Keratinocyte (primary cell): ENCODE measurements around the gene TBC1D9B. TPM values are rescaled to one million over a fixed set of nuclear protein-coding genes. Genes with fewer than 3 reads are reported as not detected.
A peak's percentile ranks its signal among the peaks of the same experiment; 100 is the strongest.

Experiments
- DNase-seq: peaks from one replicate; pipeline ENCODE4 v3.0.0-alpha.2; 2011; ENCODE audit warnings: low read depth, missing footprints, low spot score
- FAIRE-seq: peaks from 2 replicates; lab custom pipeline; 2011; peaks lifted over from hg19 to GRCh38; lab: Jason Lieb, UNC
- H2AFZ ChIP-seq: 2 replicates; pipeline ENCODE4 v1.6.0; 2012; ENCODE audit warnings: low read length, control low read depth, inconsistent platforms; ENCODE audit not compliant: control insufficient read depth
- H3K27ac ChIP-seq: 2 replicates; pipeline ENCODE4 v1.5.1; 2011; ENCODE audit warnings: low read length; ENCODE audit not compliant: control insufficient read depth, insufficient read depth
- H3K27me3 ChIP-seq: 3 replicates; pipeline ENCODE4 v1.6.0; 2011; ENCODE audit warnings: low read length; ENCODE audit not compliant: control insufficient read depth, insufficient read depth; ENCODE audit errors: extremely low read depth
- H3K36me3 ChIP-seq, 2 experiments: 2 replicates in 1 of 2; 3 replicates in 1 of 2; pipeline ENCODE4 v1.5.1; 2011; ENCODE audit warnings: low read length in 2 of 2, mild to moderate bottlenecking in 1 of 2; ENCODE audit not compliant: control insufficient read depth in 2 of 2, insufficient read depth in 2 of 2; ENCODE audit errors: extremely low read depth in 1 of 2
- H3K4me1 ChIP-seq: 3 replicates; pipeline ENCODE4 v1.5.1; 2011; ENCODE audit warnings: low read length; ENCODE audit not compliant: control insufficient read depth, insufficient read depth; ENCODE audit errors: extremely low read depth
- H3K4me2 ChIP-seq: 3 replicates; pipeline ENCODE4 v1.6.0; 2011; ENCODE audit warnings: low read depth, low read length; ENCODE audit not compliant: control insufficient read depth, insufficient read depth; ENCODE audit errors: extremely low read depth
- H3K4me3 ChIP-seq, 3 experiments: fragments of 200-600 bp in 1 of 3; sonication (generic) in 1 of 3; 2 replicates in 2 of 3; 3 replicates in 1 of 3; pipeline ENCODE4 v1.5.1; 2011 to 2016; ENCODE audit warnings: low read length in 3 of 3, mild to moderate bottlenecking in 3 of 3, control low read depth in 2 of 3, inconsistent platforms in 1 of 3, low read depth in 1 of 3, mixed read lengths in 1 of 3, mixed run types in 1 of 3, moderate library complexity in 1 of 3; ENCODE audit not compliant: control insufficient read depth in 2 of 3, insufficient read depth in 2 of 3; ENCODE audit errors: extremely low read depth in 1 of 3
- H3K79me2 ChIP-seq: 2 replicates; pipeline ENCODE4 v1.6.0; 2012; ENCODE audit warnings: low read length; ENCODE audit not compliant: control insufficient read depth, insufficient read depth
- H3K9ac ChIP-seq: 3 replicates; pipeline ENCODE4 v1.6.0; 2011; ENCODE audit warnings: low read length; ENCODE audit not compliant: control insufficient read depth, insufficient read depth; ENCODE audit errors: extremely low read depth
- H3K9me1 ChIP-seq: 3 replicates; pipeline ENCODE4 v1.6.0; 2011; ENCODE audit warnings: low read length; ENCODE audit not compliant: control insufficient read depth, insufficient read depth; ENCODE audit errors: extremely low read depth
- H3K9me3 ChIP-seq: 2 replicates; pipeline ENCODE4 v1.5.1; 2012; ENCODE audit warnings: low read depth, low read length; ENCODE audit not compliant: control insufficient read depth
- H4K20me1 ChIP-seq: 3 replicates; pipeline ENCODE4 v1.6.0; 2011; ENCODE audit warnings: low read length; ENCODE audit not compliant: control insufficient read depth, insufficient read depth; ENCODE audit errors: extremely low read depth
- EZH2 ChIP-seq: IDR thresholded peaks from one replicate; pipeline ENCODE4 v1.6.1; 2012; ENCODE audit warnings: inconsistent platforms, mild to moderate bottlenecking, low read length, moderate library complexity
- dilution Hi-C: fragments of 300-500 bp; cut with MboI; formaldehyde crosslinking; loops from one replicate; pipeline ENCODE4 v1.7.0; 2020; ENCODE audit warnings: low sequenced_read_pairs; ENCODE audit not compliant: extremely low pct_ligation_motif_present
- polyA plus RNA-seq, 5 experiments: library from polyadenylated mRNA; depleted of rRNA in 3 of 5; stranded (reverse) in 3 of 5; stranded (forward) in 1 of 5; unstranded in 1 of 5; fragments of >200 nt; gene quantifications; 1 replicate in 1 of 5; 2 replicates in 3 of 5; 3 replicates in 1 of 5; pipeline versions ENCODE4 v1.2.1 to v1.2.3, GENCODE V29; 2011 to 2012; ENCODE audit warnings: missing spikeins in 2 of 5, low read depth in 1 of 5, low replicate concordance in 1 of 5
- TF ChIP-seq, protein P1 (sequence below), 3 experiments: IDR thresholded peaks in 1 of 3; conservative IDR thresholded peaks in 1 of 3; optimal IDR thresholded peaks in 1 of 3; 2 replicates in 2 of 3; 3 replicates in 1 of 3; pipeline versions ENCODE3 to v1.5.1; 2011; ENCODE audit warnings: low read length in 3 of 3, mild to moderate bottlenecking in 3 of 3, moderate library complexity in 2 of 3, control low read depth in 1 of 3, inconsistent platforms in 1 of 3; ENCODE audit not compliant: insufficient read depth in 2 of 3; ENCODE audit errors: extremely low read depth in 1 of 3

TBC1D9B gene
- polyA plus RNA-seq, 1 donor (not counting 4 experiments of a cell fraction or from before 2014, with no cell fraction given): 51.4 TPM

DNA sequence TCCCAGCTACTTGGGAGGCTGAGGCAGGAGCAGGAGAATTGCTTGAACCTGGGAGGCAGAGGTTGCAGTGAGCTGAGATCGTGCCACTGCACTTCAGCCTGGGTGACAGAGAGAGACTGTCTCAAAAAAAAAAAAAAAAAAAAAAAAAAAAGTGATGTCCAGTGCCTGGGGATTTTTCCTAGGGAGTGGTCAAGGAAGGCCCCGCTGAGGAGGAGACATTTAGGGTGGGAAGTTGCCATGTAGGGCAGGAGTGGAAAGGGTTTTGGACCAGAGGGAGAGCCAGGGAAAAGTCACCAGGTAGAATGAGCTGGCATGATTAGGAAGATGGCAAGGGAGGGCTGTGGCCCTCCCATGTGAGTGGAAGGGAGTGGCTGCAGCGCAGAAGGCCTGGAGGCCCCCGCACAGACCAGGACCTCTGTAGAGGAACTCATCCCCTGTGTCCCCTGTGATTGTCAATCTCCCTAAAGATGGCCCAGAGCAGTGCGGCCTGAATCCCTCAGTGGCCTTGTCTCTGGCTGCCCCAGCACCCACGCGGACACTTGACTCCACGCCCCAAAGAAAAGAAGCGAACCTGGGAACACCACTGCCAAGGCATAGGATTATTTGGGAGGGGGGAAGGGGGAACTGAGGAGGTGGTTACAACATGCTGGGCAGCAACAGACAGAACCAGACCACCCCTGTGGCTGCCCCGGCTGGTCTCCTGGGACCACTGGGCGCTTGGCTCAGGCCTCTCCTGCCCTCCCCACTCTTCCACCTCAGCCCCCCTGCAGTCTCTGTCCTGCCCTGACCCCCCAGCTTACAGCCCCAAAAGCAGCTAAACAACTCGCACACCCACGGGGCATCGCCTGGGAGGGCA, 89.6 kb downstream of the TBC1D9B start:
- peak overlapping the region; percentile 93 for H3K9ac ChIP-seq
- peaks cover 12% of the 10 kb centered on the region for H4K20me1 ChIP-seq
- FAIRE-seq (no peak), DNase-seq (no peak)
- H2AFZ ChIP-seq: peak overlapping the region; percentile 58
- peaks cover 32% of the 10 kb centered on the region for H3K4me1 ChIP-seq
- peak overlapping the region; percentile 69 for H3K4me2 ChIP-seq
- H3K79me2 ChIP-seq: peaks cover 19% of the 10 kb centered on the region
- no peaks in the 10 kb centered on the region for H3K9me1 ChIP-seq
- H3K4me3 ChIP-seq: no peak overlapping the region
- H3K27me3 ChIP-seq: no peaks in the 10 kb centered on the region
- peaks cover 5 to 11% of the 10 kb centered on the region in 2 experiments for H3K36me3 ChIP-seq
- dilution Hi-C loops: no loop called here
- TF ChIP-seq EZH2: no peak
- TF ChIP-seq, protein P1, sequence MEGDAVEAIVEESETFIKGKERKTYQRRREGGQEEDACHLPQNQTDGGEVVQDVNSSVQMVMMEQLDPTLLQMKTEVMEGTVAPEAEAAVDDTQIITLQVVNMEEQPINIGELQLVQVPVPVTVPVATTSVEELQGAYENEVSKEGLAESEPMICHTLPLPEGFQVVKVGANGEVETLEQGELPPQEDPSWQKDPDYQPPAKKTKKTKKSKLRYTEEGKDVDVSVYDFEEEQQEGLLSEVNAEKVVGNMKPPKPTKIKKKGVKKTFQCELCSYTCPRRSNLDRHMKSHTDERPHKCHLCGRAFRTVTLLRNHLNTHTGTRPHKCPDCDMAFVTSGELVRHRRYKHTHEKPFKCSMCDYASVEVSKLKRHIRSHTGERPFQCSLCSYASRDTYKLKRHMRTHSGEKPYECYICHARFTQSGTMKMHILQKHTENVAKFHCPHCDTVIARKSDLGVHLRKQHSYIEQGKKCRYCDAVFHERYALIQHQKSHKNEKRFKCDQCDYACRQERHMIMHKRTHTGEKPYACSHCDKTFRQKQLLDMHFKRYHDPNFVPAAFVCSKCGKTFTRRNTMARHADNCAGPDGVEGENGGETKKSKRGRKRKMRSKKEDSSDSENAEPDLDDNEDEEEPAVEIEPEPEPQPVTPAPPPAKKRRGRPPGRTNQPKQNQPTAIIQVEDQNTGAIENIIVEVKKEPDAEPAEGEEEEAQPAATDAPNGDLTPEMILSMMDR (optimal IDR thresholded peaks at IDR 0.05 in 1 of 3, IDR thresholded peaks at IDR 0.05 in 1 of 3, conservative IDR thresholded peaks at IDR 0.05 in 1 of 3; ENCODE audit: extremely low read depth in 1 of 3, insufficient read depth in 2 of 3, low read length in 3 of 3): no peak
- no peaks in the 10 kb centered on the region for H3K9me3 ChIP-seq
- peak overlapping the region; percentile 87 for H3K27ac ChIP-seq

DNA sequence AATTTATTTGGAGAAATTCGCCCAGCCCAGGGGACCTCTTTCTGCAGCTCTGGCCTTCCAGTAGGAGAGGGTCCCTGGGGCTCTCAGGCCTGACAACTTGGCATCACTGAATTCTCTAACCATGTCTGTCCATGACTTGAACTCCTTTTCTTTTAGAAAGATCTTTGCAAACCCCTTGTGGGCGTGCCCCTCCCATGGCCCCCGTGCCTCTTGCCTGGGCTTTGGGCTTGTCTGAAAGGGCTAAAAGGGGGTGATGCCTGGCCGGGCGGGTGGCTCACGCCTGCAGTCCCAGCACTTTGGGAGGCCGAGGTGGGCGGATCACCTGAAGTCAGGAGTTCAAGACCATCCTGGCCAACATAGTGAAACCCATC, 90.2 kb downstream of the TBC1D9B start:
- H3K9me1 ChIP-seq: no peaks in the 10 kb centered on the region
- H3K9ac ChIP-seq: peak overlapping the region; percentile 22
- H2AFZ ChIP-seq: no peak overlapping the region
- H3K27ac ChIP-seq: no peak overlapping the region
- dilution Hi-C loops: no loop called here
- H3K36me3 ChIP-seq: peaks cover 5% of the 10 kb centered on the region in 2 experiments
- H3K4me1 ChIP-seq: peaks cover 32% of the 10 kb centered on the region
- DNase-seq (no peak), FAIRE-seq (no peak)
- H3K79me2 ChIP-seq: peaks cover 16% of the 10 kb centered on the region
- TF ChIP-seq, protein P1 (optimal IDR thresholded peaks at IDR 0.05 in 1 of 3, IDR thresholded peaks at IDR 0.05 in 1 of 3, conservative IDR thresholded peaks at IDR 0.05 in 1 of 3; ENCODE audit: extremely low read depth in 1 of 3, insufficient read depth in 2 of 3, low read length in 3 of 3): no peak
- TF ChIP-seq EZH2: no peak
- no peaks in the 10 kb centered on the region for H3K9me3 ChIP-seq
- H4K20me1 ChIP-seq: peaks cover 7% of the 10 kb centered on the region
- H3K27me3 ChIP-seq: no peaks in the 10 kb centered on the region
- H3K4me3 ChIP-seq: no peak overlapping the region
- H3K4me2 ChIP-seq: peak overlapping the region; percentile 6
